Stimulated activated CD8-positive, alpha-beta memory T cell treated with anti-CD3 and anti-CD28 coated beads, Interleukin-12 subunit alpha, Interleukin-12 subunit beta, amount 100 ng/mL, for 24 hours (primary cell): ENCODE data around the gene FBLN2.
"Not testable (repeated sequence)": the region's sequence is repeated elsewhere in the genome, so short reads cannot be mapped to it uniquely, and the experiment has no call there.

Experiments
- DNase-seq: peaks from one replicate; pipeline ENCODE4 v3.0.0-alpha.2; 2020; ENCODE audit errors: extremely low read depth

The FBLN2 gene

GRCh38 chr3:13513913-13514517 lies 34.9 kb upstream of the FBLN2 start:
- no peak for DNase-seq

GRCh38 chr3:13514639-13515435 lies 34.1 kb upstream of the FBLN2 start:
- no peak for DNase-seq

DNA sequence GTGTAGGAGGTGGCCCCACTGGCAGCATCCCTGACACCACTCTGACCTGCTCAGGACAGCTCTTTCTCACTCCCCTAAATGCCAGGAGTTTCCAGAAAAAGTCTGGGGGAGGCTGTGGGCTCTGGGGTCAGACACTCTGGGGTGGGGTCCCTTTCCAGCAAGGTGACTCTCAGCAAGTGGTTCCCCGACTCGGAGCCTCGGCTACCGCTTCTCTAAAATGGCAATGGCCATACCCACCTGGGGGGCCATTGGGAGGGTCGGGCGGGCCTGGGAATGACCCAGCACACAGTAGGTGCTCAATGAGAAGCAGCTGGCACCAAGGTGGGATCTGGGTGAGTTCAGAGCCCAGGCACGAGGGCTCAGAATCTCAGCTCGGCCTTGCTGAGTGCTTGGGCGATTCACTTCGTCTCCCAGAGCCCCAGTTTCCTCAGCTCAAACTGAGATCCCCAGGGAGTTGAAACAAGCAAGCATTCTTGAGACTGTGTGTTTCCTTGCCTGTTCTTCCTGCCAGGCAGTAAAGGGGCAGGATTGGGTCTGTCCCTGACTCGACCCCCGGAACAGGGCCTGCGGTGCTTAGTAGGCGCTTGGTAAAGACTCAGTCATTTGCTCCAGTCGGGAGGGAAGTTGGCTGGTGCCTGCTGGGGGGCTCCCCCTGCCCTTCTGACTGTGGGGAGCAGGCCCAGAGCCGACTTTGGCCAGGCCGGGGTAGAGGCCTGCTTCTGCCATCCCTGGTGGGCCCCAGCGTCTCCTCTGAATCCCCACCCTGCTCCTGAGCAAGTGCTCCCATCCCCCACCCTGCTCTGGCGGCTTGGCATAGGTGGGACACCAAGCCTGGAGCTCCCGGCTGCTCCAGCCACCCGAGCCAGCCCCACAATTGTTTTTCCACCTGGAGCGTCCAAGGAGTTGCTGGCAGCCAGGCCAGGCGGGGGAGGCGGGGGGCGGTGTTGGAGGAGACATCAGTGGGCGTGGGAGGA lies 32.9 kb upstream of the FBLN2 start:
- no peak for DNase-seq

- no peak for DNase-seq
Measured at GRCh38 chr3:13516760-13517135, 32.2 kb upstream of the FBLN2 start.

DNA sequence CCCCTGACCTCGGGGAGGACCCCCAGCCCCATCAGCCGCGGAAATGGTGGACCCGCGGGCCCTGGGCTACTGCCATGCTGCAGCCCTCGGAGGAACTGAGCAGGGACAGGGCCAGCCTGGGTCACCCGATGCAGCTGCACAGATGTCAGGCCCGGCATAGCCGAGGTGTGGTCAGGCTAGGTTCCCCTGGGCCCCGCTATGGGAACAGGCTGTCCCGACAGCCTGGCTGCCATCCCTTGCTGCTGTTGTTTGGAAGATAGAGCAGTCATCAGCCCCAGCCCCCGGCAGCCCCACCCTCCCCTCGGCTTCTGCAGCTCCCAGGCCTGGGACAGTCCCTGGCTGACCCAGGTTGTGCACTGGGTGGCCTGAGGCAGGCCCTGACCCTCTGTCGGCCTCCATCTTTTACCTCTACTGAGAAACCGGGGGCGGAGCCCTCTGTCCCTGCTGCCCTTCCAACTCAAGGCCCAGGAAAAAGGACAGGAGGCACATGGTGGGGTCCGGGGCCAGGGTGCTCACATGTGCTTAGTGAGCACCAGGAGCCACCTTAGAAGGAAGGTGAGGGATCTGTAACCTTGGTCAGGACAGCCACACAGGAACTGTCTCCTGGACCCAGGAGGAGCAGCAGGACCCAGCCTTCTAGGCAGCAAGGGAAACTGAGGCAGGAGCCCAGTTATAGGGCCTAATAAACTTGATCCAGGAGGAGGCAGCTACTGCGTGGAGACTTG lies 31.5 kb upstream of the FBLN2 start:
- no peak for DNase-seq

DNA sequence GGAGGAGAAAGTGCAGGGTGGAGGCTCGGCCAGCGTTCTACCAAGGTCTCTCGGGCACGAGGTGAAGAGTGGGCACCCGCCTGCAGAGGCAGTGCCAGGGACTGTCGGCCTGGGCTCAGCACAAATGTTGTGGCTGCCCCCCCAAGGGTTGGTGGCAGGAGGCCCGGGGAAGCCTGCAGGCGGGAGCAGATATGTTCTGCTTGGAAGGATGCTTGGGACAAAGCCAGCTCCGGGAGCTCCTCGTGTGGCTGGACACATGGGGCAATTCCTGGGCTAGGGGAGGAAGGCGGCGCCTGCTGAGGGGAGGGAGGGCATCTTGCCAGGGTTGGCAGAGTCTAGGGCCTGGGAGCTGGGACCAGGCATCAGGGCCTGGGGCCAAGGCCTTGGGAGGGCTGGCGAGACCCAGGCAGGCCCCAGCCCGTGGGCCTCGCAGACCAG lies 30.4 kb upstream of the FBLN2 start:
- DNase-seq, result no peak

DNA sequence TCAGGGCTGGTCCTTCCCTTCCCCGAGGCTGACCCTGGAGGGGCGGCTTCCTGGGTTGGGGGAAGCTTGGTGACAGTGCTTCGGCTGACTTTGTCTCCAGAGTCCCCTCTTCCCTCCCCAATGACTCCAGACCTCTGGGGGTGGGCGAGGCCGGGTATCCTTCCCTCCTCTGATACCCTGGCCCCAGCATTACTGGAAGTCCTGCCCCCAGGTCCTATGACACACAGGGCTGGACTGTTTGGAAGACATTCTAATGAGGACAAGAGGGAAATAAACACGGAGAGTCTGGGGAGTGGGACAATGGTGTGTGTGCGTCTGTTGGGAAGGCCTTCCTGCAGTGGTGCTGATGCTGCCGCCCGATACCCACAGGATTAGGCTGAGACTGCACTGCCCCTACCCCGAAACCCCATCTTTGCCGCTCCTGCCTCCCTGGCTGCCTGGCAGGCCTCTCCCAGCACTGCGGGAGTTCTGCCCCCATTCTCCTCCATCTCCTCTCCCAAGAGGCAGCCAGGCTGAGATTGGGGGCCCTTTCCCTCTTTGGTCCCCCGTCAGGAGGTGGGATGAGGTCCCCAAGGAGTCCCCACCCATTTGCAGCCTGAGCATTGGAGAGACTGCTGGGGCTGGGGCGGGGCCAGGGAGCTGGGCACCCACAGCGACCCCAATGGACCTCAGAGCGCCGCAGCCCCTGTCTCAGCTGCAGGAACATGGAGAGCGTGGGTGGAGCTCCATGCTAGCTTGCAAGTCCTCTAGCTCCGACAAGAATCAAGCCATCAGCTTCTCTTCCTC lies 29.7 kb upstream of the FBLN2 start:
- no peak for DNase-seq

GRCh38 chr3:13520326-13520880 lies 28.5 kb upstream of the FBLN2 start:
- no peak for DNase-seq

DNA sequence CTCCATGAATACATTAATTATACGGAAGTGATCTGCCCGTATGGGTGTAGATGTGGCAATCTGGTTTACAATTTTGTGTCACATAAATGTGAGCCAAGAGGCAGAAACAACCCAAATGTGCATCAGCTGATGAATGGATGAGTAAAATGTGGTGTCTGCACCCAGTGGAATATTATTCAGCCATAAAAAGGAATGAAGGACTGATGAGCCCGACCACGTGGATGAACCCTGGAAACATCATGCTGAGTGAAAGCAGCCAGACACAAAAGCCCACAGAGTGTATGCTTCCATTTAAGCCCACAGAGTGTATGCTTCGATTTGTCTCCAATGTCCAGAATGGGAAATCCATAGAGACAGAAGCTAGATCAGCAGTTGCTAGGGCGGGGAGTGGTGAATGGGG lies 27.6 kb upstream of the FBLN2 start:
- DNase-seq, result no peak

- not testable (repeated sequence) for DNase-seq
Measured at GRCh38 chr3:13521749-13522148, 27.2 kb upstream of the FBLN2 start.

- DNase-seq, result no peak
Measured at GRCh38 chr3:13522236-13522635, 26.7 kb upstream of the FBLN2 start.

GRCh38 chr3:13524979-13525669 lies 23.8 kb upstream of the FBLN2 start:
- DNase-seq, result no peak

GRCh38 chr3:13525827-13526625 lies 22.9 kb upstream of the FBLN2 start:
- DNase-seq, result no peak

DNA sequence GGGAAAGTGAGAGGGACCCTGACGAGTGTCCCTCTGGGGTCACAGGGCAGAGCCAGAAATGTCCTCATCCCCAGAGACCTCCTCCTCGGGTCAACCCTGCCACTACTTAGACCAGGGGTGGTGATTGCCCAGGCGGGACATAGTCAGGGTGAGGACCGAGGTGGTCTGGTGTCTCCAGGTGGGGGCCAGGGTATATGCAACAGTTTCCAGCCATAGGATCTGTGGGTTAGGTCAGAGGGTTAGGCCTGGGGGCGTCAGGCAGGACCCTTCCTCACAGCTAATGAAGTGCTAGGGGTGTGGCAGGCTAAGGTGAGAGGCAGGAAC lies 22.3 kb upstream of the FBLN2 start:
- no peak for DNase-seq

DNA sequence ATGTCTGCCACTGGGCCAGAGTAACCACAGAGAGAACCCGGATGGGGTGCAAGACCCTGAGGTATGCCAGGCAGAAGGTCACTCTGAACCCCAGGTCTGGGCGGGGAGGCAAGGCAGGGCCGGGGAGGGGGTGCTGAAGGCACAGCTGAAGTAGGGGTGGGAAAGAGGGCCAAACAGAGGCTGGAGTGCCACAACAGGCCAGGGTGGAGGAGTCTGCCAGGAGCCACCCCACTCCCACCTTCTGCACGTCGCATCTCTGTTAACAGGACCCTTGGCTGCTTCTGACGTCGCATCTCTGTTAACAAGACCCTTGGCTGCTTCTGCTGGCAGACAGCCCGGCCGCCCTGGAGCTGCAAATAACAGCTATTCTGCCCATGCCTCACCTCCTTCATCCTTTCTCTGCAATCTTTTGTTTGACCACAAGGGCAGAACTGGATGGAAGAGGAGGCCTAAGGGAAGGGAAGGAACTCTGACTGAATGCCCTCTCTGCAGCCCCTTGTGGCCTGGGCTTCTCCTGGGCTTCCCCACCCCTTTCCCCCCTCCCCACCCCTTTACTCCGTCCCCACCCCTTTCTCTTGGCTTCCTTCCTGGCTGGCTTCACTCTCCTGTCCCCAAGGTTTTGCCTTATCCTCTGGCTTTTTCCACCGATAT lies 20.6 kb upstream of the FBLN2 start:
- DNase-seq, result no peak

GRCh38 chr3:13529196-13530112 lies 19.5 kb upstream of the FBLN2 start:
- no peak for DNase-seq

GRCh38 chr3:13530241-13531009 lies 18.5 kb upstream of the FBLN2 start:
- no peak for DNase-seq
